ENCODE measurements around the gene OR1J2. TPM values are rescaled to one million over a fixed set of nuclear protein-coding genes. Genes with fewer than 3 reads are reported as not detected.

OR1J2 gene
- total RNA-seq, 4 donors from 2014 or later: not detected

- no peaks in the 10 kb centered on the region for H3K9me3 ChIP-seq
- H3K27ac ChIP-seq: no peak overlapping the region
- no peak for ATAC-seq
- TF ChIP-seq, protein P1, sequence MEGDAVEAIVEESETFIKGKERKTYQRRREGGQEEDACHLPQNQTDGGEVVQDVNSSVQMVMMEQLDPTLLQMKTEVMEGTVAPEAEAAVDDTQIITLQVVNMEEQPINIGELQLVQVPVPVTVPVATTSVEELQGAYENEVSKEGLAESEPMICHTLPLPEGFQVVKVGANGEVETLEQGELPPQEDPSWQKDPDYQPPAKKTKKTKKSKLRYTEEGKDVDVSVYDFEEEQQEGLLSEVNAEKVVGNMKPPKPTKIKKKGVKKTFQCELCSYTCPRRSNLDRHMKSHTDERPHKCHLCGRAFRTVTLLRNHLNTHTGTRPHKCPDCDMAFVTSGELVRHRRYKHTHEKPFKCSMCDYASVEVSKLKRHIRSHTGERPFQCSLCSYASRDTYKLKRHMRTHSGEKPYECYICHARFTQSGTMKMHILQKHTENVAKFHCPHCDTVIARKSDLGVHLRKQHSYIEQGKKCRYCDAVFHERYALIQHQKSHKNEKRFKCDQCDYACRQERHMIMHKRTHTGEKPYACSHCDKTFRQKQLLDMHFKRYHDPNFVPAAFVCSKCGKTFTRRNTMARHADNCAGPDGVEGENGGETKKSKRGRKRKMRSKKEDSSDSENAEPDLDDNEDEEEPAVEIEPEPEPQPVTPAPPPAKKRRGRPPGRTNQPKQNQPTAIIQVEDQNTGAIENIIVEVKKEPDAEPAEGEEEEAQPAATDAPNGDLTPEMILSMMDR (IDR thresholded peaks at IDR 0.05): no peak
- TF ChIP-seq EP300 (IDR thresholded peaks at IDR 0.05) (no peak), POLR2A (IDR thresholded peaks at IDR 0.05) (no peak), POLR2AphosphoS5 (IDR thresholded peaks at IDR 0.05) (no peak)
- 37 to 79% methylated on average over 3 of the region's 3 CpGs for WGBS, 2 donors (ENCODE audit: low coverage in 1 of 2)
- no peak overlapping the region for H3K4me3 ChIP-seq
- H3K27me3 ChIP-seq: peaks cover 13% of the 10 kb centered on the region
- no peaks in the 10 kb centered on the region for H3K4me1 ChIP-seq
- no peaks in the 10 kb centered on the region for H3K36me3 ChIP-seq
Observed at GRCh38 chr9:122474561-122474960, 36.0 kb upstream of the OR1J2 start.

DNA sequence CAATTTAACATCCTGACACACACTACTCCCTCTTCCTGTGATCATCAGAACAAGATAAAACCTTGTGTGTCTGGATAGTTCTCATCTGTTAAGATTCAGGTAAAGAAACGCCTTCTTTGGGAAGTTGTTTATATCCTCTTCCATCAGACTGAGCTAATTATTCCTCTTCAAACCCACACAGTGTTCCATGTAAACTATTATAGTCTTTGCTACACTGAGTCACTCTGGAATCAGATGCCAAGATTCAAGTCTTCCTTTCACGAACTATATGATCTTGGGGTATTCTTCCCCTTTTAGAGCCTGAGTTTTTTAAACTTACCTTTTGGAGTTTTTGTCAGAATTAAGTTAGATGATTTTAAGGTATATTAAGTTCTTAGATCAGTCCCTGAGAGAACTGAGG, 34.9 kb upstream of the OR1J2 start:
- H3K9me3 ChIP-seq: no peaks in the 10 kb centered on the region
- H3K27ac ChIP-seq: no peak overlapping the region
- peaks cover 3% of the 10 kb centered on the region for H3K27me3 ChIP-seq
- TF ChIP-seq EP300 (IDR thresholded peaks at IDR 0.05) (no peak), POLR2A (IDR thresholded peaks at IDR 0.05) (no peak), POLR2AphosphoS5 (IDR thresholded peaks at IDR 0.05) (no peak)
- TF ChIP-seq, protein P1 (IDR thresholded peaks at IDR 0.05): no peak
- no peaks in the 10 kb centered on the region for H3K4me1 ChIP-seq
- ATAC-seq: no peak
- H3K36me3 ChIP-seq: no peaks in the 10 kb centered on the region
- 13 to 26% methylated on average over 2 of the region's 2 CpGs for WGBS, 2 donors (ENCODE audit: low coverage in 1 of 2)
- no peak overlapping the region for H3K4me3 ChIP-seq

DNA sequence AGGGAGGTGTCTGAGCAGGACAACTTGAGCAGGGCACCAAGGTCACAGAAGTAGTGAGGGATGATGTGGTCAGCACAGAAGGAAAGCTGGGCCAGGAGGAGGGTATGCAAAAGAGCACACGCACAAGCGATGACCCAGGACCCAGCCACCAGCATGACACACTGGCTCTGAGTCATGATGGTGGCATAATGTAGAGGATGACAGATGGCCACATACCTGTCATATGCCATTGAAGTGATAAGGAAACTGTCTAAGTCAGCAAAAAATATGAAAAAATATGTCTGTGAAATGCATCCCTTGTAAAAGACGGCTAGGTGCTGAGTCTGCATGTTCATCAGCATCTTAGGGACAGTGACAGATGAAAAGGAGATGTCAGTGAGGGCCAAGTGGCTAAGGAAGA, 33.3 kb upstream of the OR1J2 start:
- Histone ChIP-seq H3K27ac (no peak overlapping the region), H3K4me1 (no peaks in the 10 kb centered on the region), H3K27me3 (peaks cover 3% of the 10 kb centered on the region), H3K9me3 (no peaks in the 10 kb centered on the region), H3K4me3 (no peak overlapping the region), H3K36me3 (no peaks in the 10 kb centered on the region)
- 72 to 77% methylated on average over 3 of the region's 3 CpGs for WGBS, 2 donors (ENCODE audit: low coverage in 1 of 2)
- no peak for TF ChIP-seq POLR2AphosphoS5 (IDR thresholded peaks at IDR 0.05)
- no peak for TF ChIP-seq EP300 (IDR thresholded peaks at IDR 0.05)
- TF ChIP-seq, protein P1 (IDR thresholded peaks at IDR 0.05): no peak
- TF ChIP-seq POLR2A (IDR thresholded peaks at IDR 0.05): no peak
- no peak for ATAC-seq

DNA sequence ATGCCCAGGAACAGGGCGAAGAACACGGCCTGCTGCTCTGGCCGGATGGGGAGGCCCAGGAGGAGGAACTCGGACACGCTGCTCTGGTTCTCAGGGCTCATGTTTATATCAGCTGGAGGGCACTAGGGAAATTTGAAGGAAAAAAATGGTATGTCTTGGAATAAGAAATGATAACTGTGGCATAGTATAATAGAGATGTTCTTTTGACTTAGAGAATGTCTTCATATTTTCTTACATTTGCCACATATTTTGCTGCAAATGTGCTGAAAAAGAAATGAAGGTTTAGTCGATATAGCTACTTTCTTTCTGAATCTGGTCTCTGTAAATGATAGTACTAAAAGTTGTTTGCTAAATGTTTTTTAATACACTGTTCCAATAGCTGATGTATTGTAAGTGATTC, 32.8 kb upstream of the OR1J2 start, which contains the start of gene OR1J1:
Gene OR1J1 (minus strand): TSS at position 101 of the 400 bp plus-strand sequence. CDS start 0 bp downstream, at position 101.
- Histone ChIP-seq H3K27me3 (peaks cover 3% of the 10 kb centered on the region), H3K4me1 (no peaks in the 10 kb centered on the region), H3K27ac (no peak within 1 kb of the TSS), H3K9me3 (no peaks in the 10 kb centered on the region), H3K4me3 (no peak within 1 kb of the TSS), H3K36me3 (no peaks in the 10 kb centered on the region)
- whole genome bisulfite sequencing, 2 donors (ENCODE audit: low coverage in 1 of 2): 85 to 90% methylated on average over 6 of the region's 6 CpGs
- ATAC-seq: no peak
- no peak for TF ChIP-seq POLR2A (IDR thresholded peaks at IDR 0.05)
- TF ChIP-seq, protein P1 (IDR thresholded peaks at IDR 0.05): no peak
- TF ChIP-seq EP300 (IDR thresholded peaks at IDR 0.05): no peak
- no peak for TF ChIP-seq POLR2AphosphoS5 (IDR thresholded peaks at IDR 0.05)

GRCh38 chr9:122479062-122479461, 31.5 kb upstream of the OR1J2 start:
- no peak for TF ChIP-seq EP300 (IDR thresholded peaks at IDR 0.05)
- TF ChIP-seq, protein P1 (IDR thresholded peaks at IDR 0.05): no peak
- no peak for TF ChIP-seq POLR2AphosphoS5 (IDR thresholded peaks at IDR 0.05)
- TF ChIP-seq POLR2A (IDR thresholded peaks at IDR 0.05): no peak
- no peak for ATAC-seq
- WGBS, 2 donors (ENCODE audit: low coverage in 1 of 2): 67 to 87% methylated on average over 5 of the region's 5 CpGs

More at GRCh38 chr9:122479062-122479461, 31.5 kb upstream of the OR1J2 start:
- H3K9me3 ChIP-seq: no peaks in the 10 kb centered on the region
- no peaks in the 10 kb centered on the region for H3K4me1 ChIP-seq
- no peaks in the 10 kb centered on the region for H3K36me3 ChIP-seq
- peaks cover 3% of the 10 kb centered on the region for H3K27me3 ChIP-seq
- H3K27ac ChIP-seq: no peak overlapping the region
- no peak overlapping the region for H3K4me3 ChIP-seq
